DOHH2 (cell line): Measurements from ENCODE around the gene PIP5K1C.

ENCODE experiments used
- H3F3A ChIP-seq: fragments of 200-600 bp; sonication (generic), shearing (Covaris generic); 2 replicates; pipeline ENCODE4 v1.6.0; 2016; ENCODE audit warnings: antibody characterized with exemption, mild to moderate bottlenecking; ENCODE audit not compliant: control insufficient read depth, insufficient read depth
- H3K27ac ChIP-seq: fragments of 200-600 bp; sonication (generic); 2 replicates; pipeline ENCODE4 v1.5.1; 2014; ENCODE audit warnings: low read depth, mild to moderate bottlenecking, low read length, moderate library complexity
- H3K27me3 ChIP-seq: fragments of 200-600 bp; sonication (generic); 2 replicates; pipeline ENCODE4 v1.6.1; 2014; ENCODE audit warnings: mild to moderate bottlenecking, low read length, mixed read lengths; ENCODE audit not compliant: control insufficient read depth
- H3K36me3 ChIP-seq: fragments of 200-600 bp; sonication (generic); 2 replicates; pipeline ENCODE4 v1.6.1; 2014; ENCODE audit warnings: mild to moderate bottlenecking, low read length, moderate library complexity, mixed read lengths; ENCODE audit not compliant: control insufficient read depth
- H3K4me1 ChIP-seq: fragments of 200-600 bp; sonication (generic); 2 replicates; pipeline ENCODE4 v1.6.1; 2014; ENCODE audit warnings: mild to moderate bottlenecking, low read length, mixed read lengths; ENCODE audit not compliant: control insufficient read depth
- H3K4me2 ChIP-seq: fragments of 200-600 bp; sonication (generic); 2 replicates; pipeline ENCODE4 v1.6.0; 2014; ENCODE audit warnings: mild to moderate bottlenecking, low read length, moderate library complexity
- H3K4me3 ChIP-seq: fragments of 200-600 bp; sonication (generic); 2 replicates; pipeline ENCODE4 v1.5.1; 2014; ENCODE audit warnings: mild to moderate bottlenecking, low read length, mixed read lengths
- H3K79me2 ChIP-seq: fragments of 200-600 bp; sonication (generic); 2 replicates; pipeline ENCODE4 v1.6.1; 2014; ENCODE audit warnings: mild to moderate bottlenecking, low read length, mixed read lengths; ENCODE audit not compliant: control insufficient read depth
- H3K9me2 ChIP-seq: fragments of 200-600 bp; sonication (generic); replicated peaks from 2 replicates; pipeline ENCODE4 v1.6.1; 2014; ENCODE audit warnings: mild to moderate bottlenecking, low read length, mixed read lengths; ENCODE audit not compliant: control insufficient read depth
- H3K9me3 ChIP-seq: fragments of 200-600 bp; sonication (generic); 2 replicates; pipeline ENCODE4 v1.6.1; 2014; ENCODE audit warnings: antibody characterized with exemption, low read length, mixed read lengths; ENCODE audit not compliant: control insufficient read depth, insufficient read depth
- H4K20me1 ChIP-seq: fragments of 200-600 bp; sonication (generic); 2 replicates; pipeline ENCODE4 v1.6.0; 2014; ENCODE audit warnings: low read depth, mild to moderate bottlenecking, antibody characterized with exemption, low read length, moderate library complexity; ENCODE audit not compliant: control insufficient read depth, insufficient read depth
- EZH2phosphoT487 ChIP-seq: fragments of 200-600 bp; sonication (generic); IDR thresholded peaks from 2 replicates; pipeline ENCODE4 v1.6.1; 2017; ENCODE audit warnings: borderline replicate concordance, mild to moderate bottlenecking, antibody characterized with exemption, low read length, moderate library complexity, mixed read lengths
- TF ChIP-seq, protein P1 (sequence below): fragments of 200-600 bp; sonication (generic); IDR thresholded peaks from one replicate; pipeline ENCODE4 v1.5.1; 2014; ENCODE audit warnings: antibody characterized with exemption, mild to moderate bottlenecking, low read depth, low read length; ENCODE audit not compliant: poor library complexity, severe bottlenecking

Gene PIP5K1C, protein sequence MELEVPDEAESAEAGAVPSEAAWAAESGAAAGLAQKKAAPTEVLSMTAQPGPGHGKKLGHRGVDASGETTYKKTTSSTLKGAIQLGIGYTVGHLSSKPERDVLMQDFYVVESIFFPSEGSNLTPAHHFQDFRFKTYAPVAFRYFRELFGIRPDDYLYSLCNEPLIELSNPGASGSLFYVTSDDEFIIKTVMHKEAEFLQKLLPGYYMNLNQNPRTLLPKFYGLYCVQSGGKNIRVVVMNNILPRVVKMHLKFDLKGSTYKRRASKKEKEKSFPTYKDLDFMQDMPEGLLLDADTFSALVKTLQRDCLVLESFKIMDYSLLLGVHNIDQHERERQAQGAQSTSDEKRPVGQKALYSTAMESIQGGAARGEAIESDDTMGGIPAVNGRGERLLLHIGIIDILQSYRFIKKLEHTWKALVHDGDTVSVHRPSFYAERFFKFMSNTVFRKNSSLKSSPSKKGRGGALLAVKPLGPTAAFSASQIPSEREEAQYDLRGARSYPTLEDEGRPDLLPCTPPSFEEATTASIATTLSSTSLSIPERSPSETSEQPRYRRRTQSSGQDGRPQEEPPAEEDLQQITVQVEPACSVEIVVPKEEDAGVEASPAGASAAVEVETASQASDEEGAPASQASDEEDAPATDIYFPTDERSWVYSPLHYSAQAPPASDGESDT

DNA sequence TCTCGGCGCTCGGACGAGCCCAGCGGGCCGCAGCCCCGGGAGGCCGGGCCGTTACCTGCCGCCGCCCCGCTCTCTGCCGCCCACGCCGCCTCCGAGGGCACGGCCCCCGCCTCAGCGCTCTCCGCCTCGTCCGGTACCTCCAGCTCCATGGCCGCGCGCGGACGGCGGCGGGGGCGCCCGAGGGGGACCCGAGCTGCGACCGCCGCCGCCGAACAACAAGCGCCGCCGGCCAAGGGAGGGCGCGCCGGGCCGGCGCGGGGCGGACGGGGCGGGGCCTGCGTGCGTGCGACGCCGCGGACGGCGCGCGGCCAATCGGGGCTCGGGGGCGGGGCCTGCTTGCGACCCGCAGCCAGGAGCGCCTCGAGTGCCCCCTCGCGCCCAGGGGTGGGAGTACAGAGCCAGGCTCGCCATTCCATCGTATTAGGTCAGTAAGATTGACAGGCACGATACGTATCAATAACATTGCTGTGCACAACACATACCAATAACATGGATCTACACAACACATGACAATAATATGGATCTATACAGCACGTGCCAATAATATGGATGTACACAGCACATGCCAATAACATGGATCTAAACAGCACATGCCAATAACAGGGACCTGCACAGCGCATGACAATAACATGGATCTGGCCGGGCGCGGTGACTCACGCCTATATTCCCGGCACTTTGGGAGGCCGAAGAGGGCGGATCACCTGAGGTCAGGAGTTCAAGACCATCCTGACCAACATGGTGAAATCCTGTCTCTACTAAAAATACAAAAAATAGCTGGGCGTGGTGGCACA lies at the start of gene PIP5K1C:
TSS of gene PIP5K1C (minus strand) at position 227 of the 791 bp plus-strand sequence. CDS start at position 149, 78 bp downstream.
- no peaks in the 10 kb centered on the region for H3K27me3 ChIP-seq
- no peaks in the 10 kb centered on the region for H3K9me2 ChIP-seq
- H3F3A ChIP-seq: no peaks in the 10 kb centered on the region
- H3K4me2 ChIP-seq: peak within 1 kb of the TSS; percentile 71
- peaks cover 16% of the 10 kb centered on the region for H3K4me1 ChIP-seq
- peak within 1 kb of the TSS; percentile 72 for H3K4me3 ChIP-seq
- peaks cover 13% of the 10 kb centered on the region for H4K20me1 ChIP-seq
- no peak within 1 kb of the TSS for H3K27ac ChIP-seq
- peaks cover 29% of the 10 kb centered on the region for H3K79me2 ChIP-seq
- no peaks in the 10 kb centered on the region for H3K9me3 ChIP-seq
- TF ChIP-seq EZH2phosphoT487: no peak
- TF ChIP-seq, protein P1, sequence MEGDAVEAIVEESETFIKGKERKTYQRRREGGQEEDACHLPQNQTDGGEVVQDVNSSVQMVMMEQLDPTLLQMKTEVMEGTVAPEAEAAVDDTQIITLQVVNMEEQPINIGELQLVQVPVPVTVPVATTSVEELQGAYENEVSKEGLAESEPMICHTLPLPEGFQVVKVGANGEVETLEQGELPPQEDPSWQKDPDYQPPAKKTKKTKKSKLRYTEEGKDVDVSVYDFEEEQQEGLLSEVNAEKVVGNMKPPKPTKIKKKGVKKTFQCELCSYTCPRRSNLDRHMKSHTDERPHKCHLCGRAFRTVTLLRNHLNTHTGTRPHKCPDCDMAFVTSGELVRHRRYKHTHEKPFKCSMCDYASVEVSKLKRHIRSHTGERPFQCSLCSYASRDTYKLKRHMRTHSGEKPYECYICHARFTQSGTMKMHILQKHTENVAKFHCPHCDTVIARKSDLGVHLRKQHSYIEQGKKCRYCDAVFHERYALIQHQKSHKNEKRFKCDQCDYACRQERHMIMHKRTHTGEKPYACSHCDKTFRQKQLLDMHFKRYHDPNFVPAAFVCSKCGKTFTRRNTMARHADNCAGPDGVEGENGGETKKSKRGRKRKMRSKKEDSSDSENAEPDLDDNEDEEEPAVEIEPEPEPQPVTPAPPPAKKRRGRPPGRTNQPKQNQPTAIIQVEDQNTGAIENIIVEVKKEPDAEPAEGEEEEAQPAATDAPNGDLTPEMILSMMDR: peak; percentile 68
- H3K36me3 ChIP-seq: no peaks in the 10 kb centered on the region

DNA sequence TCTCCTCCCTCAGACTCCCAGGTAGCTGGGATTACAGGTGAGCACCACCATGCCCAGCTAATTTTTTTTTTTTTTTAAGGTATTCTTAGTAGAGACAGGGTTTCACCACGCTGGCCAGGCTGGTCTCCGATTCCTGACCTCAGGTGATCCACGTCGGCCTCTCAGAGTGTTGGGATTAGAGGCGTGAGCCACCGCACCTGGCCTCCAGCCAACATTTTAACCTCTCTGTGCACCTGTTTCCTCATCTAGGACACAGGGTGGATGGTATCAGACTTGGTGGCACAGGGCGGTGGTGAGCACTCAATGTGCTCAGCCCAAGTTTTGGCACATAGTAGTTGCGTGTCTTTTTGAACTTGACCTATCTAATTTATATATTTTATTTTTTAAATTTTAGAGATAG lies 48.7 kb upstream of the PIP5K1C start:
- Histone ChIP-seq H4K20me1 (no peaks in the 10 kb centered on the region), H3K27me3 (no peaks in the 10 kb centered on the region), H3K4me3 (no peak overlapping the region), H3F3A (no peaks in the 10 kb centered on the region), H3K36me3 (no peaks in the 10 kb centered on the region), H3K79me2 (no peaks in the 10 kb centered on the region), H3K9me3 (no peaks in the 10 kb centered on the region), H3K4me1 (peaks cover under 1% of the 10 kb centered on the region; the same call in 1 of the 2 replicates), H3K27ac (no peak overlapping the region), H3K9me2 (no peaks in the 10 kb centered on the region), H3K4me2 (no peak overlapping the region)
- TF ChIP-seq EZH2phosphoT487: no peak
- TF ChIP-seq, protein P1: no peak

DNA sequence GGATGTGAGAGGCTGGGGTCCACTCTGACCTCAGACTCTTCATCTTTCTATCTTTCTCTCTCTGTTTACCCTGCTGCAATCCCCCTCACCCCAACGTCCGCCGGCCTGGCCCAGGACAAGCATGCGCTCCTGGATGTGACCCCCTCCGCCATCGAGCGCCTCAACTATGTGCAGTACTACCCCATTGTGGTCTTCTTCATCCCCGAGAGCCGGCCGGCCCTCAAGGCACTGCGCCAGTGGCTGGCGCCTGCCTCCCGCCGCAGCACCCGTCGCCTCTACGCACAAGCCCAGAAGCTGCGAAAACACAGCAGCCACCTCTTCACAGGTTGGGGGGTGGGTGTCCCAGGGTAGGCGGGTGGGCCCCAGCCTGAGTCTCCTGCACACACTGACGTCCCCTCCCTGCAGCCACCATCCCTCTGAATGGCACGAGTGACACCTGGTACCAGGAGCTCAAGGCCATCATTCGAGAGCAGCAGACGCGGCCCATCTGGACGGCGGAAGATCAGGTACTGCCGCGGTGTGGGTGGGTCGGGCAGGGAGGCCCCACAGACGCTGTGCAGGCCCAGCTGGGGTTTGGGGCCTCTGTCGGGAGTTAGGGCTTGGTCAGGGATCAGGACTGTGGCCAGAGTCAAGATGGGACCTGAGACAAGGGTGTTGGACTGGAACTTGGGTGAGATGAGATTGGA lies 46.2 kb upstream of the PIP5K1C start:
- H3K27me3 ChIP-seq: no peaks in the 10 kb centered on the region
- no peak overlapping the region for H3K27ac ChIP-seq
- H3F3A ChIP-seq: no peaks in the 10 kb centered on the region
- no peaks in the 10 kb centered on the region for H3K9me2 ChIP-seq
- peaks cover 3% of the 10 kb centered on the region; the same call in 1 of the 2 replicates for H3K9me3 ChIP-seq
- no peaks in the 10 kb centered on the region for H3K79me2 ChIP-seq
- no peak overlapping the region for H3K4me3 ChIP-seq
- no peaks in the 10 kb centered on the region for H4K20me1 ChIP-seq
- H3K4me2 ChIP-seq: no peak overlapping the region
- TF ChIP-seq, protein P1: no peak
- no peak for TF ChIP-seq EZH2phosphoT487
- peaks cover 6% of the 10 kb centered on the region for H3K4me1 ChIP-seq
- no peaks in the 10 kb centered on the region for H3K36me3 ChIP-seq
